Measurements from ENCODE around the gene PTPRN2.

PTPRN2 gene

DNA sequence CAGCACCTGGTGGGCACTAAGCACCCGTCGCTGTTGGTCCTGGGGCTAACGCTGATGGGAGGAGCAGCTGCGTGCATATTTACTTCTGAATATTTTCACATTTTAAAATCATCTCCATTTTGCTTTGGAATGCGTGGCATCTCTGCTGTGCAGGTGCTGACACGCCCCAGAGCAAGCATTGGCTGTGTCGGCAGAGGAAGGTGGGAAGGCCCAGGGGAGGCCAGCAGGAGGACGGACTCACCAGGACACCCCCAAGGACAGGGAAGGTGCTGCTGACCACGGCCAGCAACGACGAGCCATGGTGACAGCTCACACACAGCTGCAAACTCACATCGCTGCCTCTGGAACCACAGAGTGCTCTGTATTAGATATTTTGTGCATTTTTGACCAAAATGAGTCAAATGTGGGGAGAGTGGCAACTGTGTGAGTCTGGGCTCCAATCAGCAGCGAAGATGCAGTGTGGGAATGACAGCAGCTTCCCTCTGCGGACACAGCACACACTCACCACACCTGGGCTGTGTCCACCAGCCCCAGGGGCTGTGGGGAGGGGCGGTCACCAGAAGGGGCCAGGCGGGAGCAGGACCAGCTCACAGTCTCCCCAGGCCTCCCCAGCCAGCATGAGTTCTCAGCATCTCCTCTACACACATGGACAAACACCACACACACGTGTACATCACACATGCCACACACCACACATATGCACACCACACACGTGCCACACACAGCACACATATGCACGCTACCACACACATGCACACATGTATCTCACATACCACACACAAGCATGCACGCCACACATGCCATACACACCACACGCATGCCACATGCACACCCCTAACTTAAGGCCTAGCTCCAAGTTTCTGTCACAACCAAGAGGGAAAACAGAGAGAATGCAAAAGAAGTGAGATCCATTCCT is 58.2 kb downstream of the PTPRN2 start:
- no peak for TF ChIP-seq CTCF (IDR thresholded peaks at IDR 0.05; ENCODE audit: low read depth, low read length, missing control alignments)
- H3K4me3 ChIP-seq (ENCODE audit: low read depth, low read length) = no peak overlapping the region
- DNase-seq (ENCODE audit: low read depth) = no peak

- no peak for DNase-seq (ENCODE audit: low read depth)
- TF ChIP-seq CTCF (IDR thresholded peaks at IDR 0.05; ENCODE audit: low read depth, low read length, missing control alignments) = no peak
- no peak overlapping the region for H3K4me3 ChIP-seq (ENCODE audit: low read depth, low read length)
These were observed 59.6 kb downstream of the PTPRN2 start for GRCh38 chr7:158527915-158528502.

- DNase-seq (ENCODE audit: low read depth) = no peak
- no peak overlapping the region for H3K4me3 ChIP-seq (ENCODE audit: low read depth, low read length)
- no peak for TF ChIP-seq CTCF (IDR thresholded peaks at IDR 0.05; ENCODE audit: low read depth, low read length, missing control alignments)
These were observed 60.1 kb downstream of the PTPRN2 start for GRCh38 chr7:158527495-158527894.

DNA sequence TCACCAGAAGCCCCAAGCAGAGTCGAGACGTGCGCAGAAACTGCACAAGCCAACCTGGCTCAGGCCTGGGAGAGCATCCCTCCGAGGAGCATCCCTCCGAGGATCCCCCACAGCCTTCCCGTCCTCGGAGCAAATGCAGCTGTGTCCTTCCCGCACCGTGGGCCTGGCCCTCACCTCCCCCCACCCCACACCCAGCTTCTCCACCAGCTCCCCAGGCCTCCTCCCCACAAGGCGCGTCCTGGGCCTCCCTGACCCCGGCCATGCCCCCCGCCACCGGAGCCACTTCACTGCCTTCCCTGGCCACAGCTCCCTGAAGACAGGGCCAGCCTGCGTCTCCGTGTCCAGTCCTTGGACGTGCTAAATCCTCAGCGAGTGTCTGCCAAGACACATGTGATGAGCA is 60.6 kb downstream of the PTPRN2 start:
- TF ChIP-seq CTCF (IDR thresholded peaks at IDR 0.05; ENCODE audit: low read depth, low read length, missing control alignments) = no peak
- no peak for DNase-seq (ENCODE audit: low read depth)
- no peak overlapping the region for H3K4me3 ChIP-seq (ENCODE audit: low read depth, low read length)

- H3K4me3 ChIP-seq (ENCODE audit: low read depth, low read length) = no peak overlapping the region
- TF ChIP-seq CTCF (IDR thresholded peaks at IDR 0.05; ENCODE audit: low read depth, low read length, missing control alignments) = no peak
- DNase-seq (ENCODE audit: low read depth) = no peak
These were observed 61.1 kb downstream of the PTPRN2 start for GRCh38 chr7:158526531-158526930.

- TF ChIP-seq CTCF (IDR thresholded peaks at IDR 0.05; ENCODE audit: low read depth, low read length, missing control alignments) = no peak
- no peak for DNase-seq (ENCODE audit: low read depth)
- no peak overlapping the region for H3K4me3 ChIP-seq (ENCODE audit: low read depth, low read length)
These were observed 61.8 kb downstream of the PTPRN2 start for GRCh38 chr7:158525648-158526484.
